ENCODE measurements around the gene FADS3.

The FADS3 gene

DNA sequence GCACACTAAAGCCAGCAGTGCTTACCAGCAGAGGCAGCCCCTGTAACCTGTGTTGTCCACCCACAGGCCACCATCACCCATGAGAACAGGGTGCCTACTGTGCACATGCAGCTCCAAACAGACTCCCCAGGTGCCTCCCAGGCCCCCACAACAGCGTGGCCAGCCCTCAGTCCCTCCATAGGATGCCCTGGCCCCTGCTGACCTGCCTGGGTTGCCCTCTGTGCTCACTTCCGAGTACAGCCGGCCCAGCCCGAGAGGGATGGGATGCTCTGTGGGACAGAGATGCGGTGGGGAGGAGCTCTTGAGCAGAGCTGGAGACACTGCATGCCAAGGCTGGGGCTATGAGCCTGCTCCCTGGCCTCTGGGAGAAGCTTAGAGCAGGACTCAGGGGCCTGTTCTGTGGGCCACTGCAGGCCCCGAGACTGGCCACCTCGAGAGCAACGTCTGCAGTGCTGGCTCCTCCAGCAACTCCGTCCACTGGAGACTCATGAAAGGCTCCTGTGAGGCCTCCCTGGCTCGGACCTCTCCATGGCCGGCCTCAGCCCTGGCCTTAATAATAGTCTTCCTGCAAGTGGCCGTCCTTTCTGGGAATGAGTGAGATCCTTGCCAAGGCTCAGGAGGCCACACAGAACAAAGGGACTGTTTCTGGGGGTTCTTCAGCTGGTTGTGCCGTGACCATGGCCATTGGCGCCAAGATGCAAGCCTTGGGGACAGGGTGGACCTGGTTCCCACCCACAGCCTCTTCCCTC lies 36.2 kb downstream of the FADS3 start:
- DNase-seq = no peak

- DNase-seq = no peak
Measured at GRCh38 chr11:61854206-61854895, 37.0 kb downstream of the FADS3 start.

DNA sequence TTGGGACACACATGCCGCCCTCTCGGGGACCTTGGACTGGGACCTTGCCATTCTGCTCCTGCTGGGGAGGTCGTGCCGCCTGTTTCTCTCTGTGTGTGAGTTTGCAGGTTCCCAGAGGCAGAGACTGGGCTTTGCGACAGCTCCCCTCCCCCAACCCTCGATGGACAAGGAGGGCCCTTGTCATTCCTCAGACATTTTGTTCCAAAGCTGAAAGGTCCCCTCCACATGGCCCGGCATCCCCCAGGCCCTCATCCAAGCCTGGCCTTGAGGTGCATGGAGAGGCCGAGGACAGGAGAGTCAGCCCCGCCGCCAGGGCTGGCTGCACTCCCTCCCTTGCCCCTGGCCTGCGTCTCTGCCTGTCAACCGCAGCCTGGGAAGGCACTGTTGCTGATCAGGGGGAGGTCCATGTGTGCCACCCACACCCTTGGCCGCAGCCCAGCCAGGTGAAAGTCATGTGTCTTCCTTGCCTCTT lies 37.6 kb downstream of the FADS3 start:
- no peak for DNase-seq

DNA sequence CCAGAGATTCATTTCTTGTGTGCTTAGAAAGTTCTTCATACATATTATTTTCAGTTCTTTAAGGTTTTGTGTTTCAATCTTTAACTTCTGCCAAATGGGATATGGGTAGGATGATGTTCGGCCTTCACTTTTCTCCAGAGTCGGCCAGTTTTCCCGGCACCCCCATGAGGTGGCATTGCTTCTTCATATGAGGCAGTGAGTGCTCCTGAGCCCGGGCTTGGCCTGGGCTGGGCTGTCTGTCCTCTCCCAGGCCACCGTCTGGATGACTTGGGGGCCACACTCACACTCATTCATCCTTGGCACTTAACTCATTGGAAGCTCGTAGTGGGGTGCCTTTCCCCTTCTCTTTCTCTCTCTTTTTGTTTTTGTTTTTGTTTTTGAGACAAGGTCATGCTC lies 39.4 kb downstream of the FADS3 start:
- DNase-seq = no peak

GRCh38 chr11:61851113-61851899 lies 40.0 kb downstream of the FADS3 start:
- DNase-seq = no peak

GRCh38 chr11:61850687-61851086 lies 40.7 kb downstream of the FADS3 start:
- no peak for DNase-seq

- no peak for DNase-seq
Measured at GRCh38 chr11:61848631-61849030, 42.7 kb downstream of the FADS3 start.

- DNase-seq = no peak
Measured at GRCh38 chr11:61847914-61848581, 43.3 kb downstream of the FADS3 start.

- DNase-seq = no peak
Measured at GRCh38 chr11:61846362-61847020, 44.9 kb downstream of the FADS3 start.

GRCh38 chr11:61844909-61845565 lies 46.3 kb downstream of the FADS3 start:
- DNase-seq = no peak

DNA sequence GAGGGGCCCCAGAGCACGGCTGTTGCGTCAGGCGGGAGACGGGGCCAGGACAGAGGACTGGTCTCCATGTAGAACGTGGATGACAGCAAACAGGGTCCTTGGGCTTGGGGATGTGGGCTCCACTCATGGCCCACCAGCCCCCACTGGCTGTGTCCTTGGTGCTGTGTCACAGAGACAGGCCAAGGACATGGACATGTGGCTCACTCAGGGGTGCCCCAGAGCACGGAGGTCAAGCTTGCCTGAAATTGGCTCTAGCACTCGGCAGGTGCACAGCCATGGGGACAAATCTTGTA lies 48.9 kb downstream of the FADS3 start:
- no peak for DNase-seq

DNA sequence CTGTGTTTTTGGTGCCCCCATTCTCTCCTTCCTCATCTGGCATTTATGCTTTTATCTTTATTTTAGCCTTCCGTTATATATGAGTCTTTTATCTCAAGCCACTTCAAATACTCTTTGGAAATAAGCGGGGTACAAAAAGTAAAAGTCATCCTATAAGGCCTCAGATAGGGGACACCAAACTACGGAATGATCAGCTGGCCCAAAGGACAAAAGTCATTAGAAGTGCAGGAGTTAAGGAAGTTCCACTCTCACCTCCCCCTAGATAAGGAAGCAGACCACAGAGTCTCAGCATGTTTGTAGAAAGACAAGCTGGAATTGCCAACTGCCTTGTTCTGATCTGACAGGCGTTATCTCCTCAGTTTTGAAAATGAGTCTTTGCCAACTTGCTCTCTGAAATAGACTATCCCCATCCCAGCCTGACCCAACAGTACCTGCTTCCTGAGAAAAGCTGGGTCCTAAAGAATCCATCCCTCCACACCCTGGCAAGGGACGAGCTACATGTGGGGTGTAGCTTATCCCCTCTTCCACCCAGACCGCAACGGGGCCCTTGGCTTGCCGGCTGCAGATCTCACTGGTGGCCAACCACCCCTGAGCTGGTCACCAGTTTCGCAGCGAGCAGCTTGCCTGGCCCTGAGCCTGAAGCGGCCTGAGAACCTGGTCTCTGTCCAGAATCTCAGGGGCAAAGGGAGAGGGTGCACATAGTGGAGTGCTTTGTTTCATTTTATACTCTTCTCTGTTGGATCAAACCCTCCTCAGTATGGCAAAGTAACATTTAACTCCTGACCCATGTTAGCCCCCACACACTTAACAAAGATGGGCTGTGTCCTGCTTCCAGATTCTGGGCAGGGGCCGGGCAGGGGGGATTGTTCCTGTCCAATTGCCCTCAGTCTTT lies 49.5 kb downstream of the FADS3 start:
- DNase-seq = no peak

- DNase-seq = no peak
Measured at GRCh38 chr11:61840371-61840770, 51.0 kb downstream of the FADS3 start.

DNA sequence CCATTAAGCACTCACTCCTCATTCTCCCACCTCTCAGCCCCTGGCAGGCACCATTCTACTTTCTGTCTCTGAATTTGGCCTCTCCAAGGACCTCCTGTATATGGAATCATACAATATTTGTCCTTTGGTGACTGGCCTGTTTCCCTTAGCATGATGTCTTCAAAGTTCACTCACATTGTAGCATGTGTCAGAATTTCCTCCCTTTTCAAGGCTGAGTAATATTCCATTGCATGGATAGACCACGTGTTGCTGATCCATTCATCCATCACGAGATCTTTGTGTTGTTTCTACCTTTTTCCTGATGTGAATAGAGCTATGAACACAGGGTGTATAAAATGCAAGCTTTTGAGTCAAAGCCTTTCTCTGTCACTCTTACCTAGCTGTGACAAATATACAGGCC lies 51.6 kb downstream of the FADS3 start:
- no peak for DNase-seq

GRCh38 chr11:61838921-61839320 lies 52.4 kb downstream of the FADS3 start:
- no peak for DNase-seq

- DNase-seq = no peak
Measured at GRCh38 chr11:61838501-61838900, 52.8 kb downstream of the FADS3 start.

DNA sequence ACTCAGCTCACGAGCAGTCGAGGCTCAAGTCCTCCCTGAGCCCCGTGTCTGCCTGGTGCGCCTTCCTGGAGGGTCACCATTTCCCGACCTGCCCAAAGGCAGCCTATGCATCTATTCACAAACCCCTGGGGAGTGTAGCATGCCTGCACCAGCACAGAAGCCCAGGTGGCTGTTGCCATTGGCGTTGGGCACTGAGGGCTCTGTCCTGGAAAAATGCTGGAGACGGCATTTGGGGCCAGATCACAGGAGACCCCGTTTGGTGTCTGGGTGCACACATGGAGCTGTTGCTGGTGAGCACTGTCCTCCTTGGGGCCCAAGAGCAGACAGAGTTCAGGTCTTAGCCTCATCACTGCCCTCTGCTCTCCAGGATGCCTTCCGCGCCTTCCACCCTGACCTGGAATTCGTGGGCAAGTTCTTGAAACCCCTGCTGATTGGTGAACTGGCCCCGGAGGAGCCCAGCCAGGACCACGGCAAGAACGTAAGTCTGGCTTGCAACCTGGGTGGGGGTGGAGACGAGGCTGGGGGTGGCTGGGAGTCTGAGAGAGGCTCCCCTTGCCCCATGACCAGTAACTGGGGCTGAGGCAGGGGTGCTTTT lies 53.8 kb downstream of the FADS3 start:
- DNase-seq = no peak

GRCh38 chr11:61836193-61836592 lies 55.2 kb downstream of the FADS3 start:
- no peak for DNase-seq

- peak; percentile 55 for DNase-seq
Measured at GRCh38 chr11:61834278-61835048, 56.9 kb downstream of the FADS3 start.

DNA sequence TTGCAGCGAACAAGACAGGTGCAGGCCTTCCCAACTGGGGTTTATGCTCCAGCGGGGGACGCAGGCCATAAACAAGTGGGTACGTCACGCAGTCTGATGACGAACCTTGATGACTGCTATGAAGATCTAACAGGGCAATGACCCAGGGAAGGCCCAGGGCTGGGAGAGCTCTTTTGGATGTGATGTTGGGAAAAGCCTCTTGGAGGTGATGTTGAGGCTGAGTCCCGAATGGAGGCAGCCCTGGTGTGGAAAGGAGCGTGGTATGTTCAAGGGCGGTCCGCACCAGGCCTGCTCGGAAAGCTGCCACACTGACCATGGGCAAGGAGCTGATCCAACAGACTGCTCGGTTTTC lies 57.4 kb downstream of the FADS3 start:
- DNase-seq = no peak
